H1 (cell line): Measurements from ENCODE around the gene ZFAND6.

Experiments used
- BCL11A ChIP-seq, 2 experiments: IDR thresholded peaks; one replicate each; pipeline ENCODE4 v1.6.1; 2011; ENCODE audit warnings: low read depth in 2 of 2, low read length in 2 of 2, mild to moderate bottlenecking in 2 of 2
- CBX5 ChIP-seq: fragments of 300-800, 300-1000 bp; sonication (generic); IDR thresholded peaks from 2 replicates; pipeline ENCODE4 v1.7.1; 2016; ENCODE audit warnings: antibody characterized with exemption, low read length, low read depth
- EGR1 ChIP-seq: IDR thresholded peaks from 2 replicates; pipeline ENCODE4 v1.6.1; 2011; ENCODE audit warnings: low read depth, low read length, borderline replicate concordance
- EP300 ChIP-seq, 2 experiments: IDR thresholded peaks; 1 replicate in 1 of 2; 2 replicates in 1 of 2; pipeline ENCODE4 v1.6.1; 2011 to 2012; ENCODE audit warnings: low read depth in 2 of 2, low read length in 2 of 2, mild to moderate bottlenecking in 2 of 2, borderline replicate concordance in 1 of 2, inconsistent platforms in 1 of 2, moderate library complexity in 1 of 2
- HDAC6 ChIP-seq: IDR thresholded peaks from one replicate; pipeline ENCODE4 v1.7.1; 2012; ENCODE audit warnings: low read depth, mild to moderate bottlenecking, inconsistent platforms, low read length, moderate library complexity
- POLR2A ChIP-seq, 2 experiments: IDR thresholded peaks; 1 replicate in 1 of 2; 2 replicates in 1 of 2; pipeline ENCODE4 v1.6.1; 2011; ENCODE audit warnings: low read depth in 2 of 2, low read length in 2 of 2, mild to moderate bottlenecking in 2 of 2; ENCODE audit errors: control extremely low read depth in 1 of 2
- POLR2AphosphoS5 ChIP-seq: IDR thresholded peaks from 2 replicates; pipeline ENCODE4 v1.6.1; 2011; ENCODE audit warnings: low read depth, low read length
- RAD21 ChIP-seq, 2 experiments: IDR thresholded peaks in 1 of 2; conservative IDR thresholded peaks in 1 of 2; 2 replicates each; pipeline ENCODE4 v1.6.1; 2011; ENCODE audit warnings: low read depth in 2 of 2, low read length in 2 of 2, improper control_type of control experiment in 1 of 2, inconsistent platforms in 1 of 2, mild to moderate bottlenecking in 1 of 2, moderate library complexity in 1 of 2
- RFX5 ChIP-seq: IDR thresholded peaks from 2 replicates; pipeline ENCODE4 v1.6.1; 2011; ENCODE audit warnings: low read depth, low read length, improper control_type of control experiment, borderline replicate concordance
- TAF1 ChIP-seq: IDR thresholded peaks from 2 replicates; pipeline ENCODE4 v1.6.1; 2011; ENCODE audit warnings: mild to moderate bottlenecking, low read depth, low read length
- TF ChIP-seq, protein P1 (sequence below), 3 experiments: IDR thresholded peaks; 1 replicate in 2 of 3; 2 replicates in 1 of 3; pipeline versions ENCODE4 v1.5.1 to v1.6.1; 2011; ENCODE audit warnings: low read length in 3 of 3, mild to moderate bottlenecking in 3 of 3, inconsistent platforms in 2 of 3, low read depth in 1 of 3, moderate library complexity in 1 of 3; ENCODE audit not compliant: insufficient read depth in 1 of 3; ENCODE audit errors: control extremely low read depth in 1 of 3

DNA sequence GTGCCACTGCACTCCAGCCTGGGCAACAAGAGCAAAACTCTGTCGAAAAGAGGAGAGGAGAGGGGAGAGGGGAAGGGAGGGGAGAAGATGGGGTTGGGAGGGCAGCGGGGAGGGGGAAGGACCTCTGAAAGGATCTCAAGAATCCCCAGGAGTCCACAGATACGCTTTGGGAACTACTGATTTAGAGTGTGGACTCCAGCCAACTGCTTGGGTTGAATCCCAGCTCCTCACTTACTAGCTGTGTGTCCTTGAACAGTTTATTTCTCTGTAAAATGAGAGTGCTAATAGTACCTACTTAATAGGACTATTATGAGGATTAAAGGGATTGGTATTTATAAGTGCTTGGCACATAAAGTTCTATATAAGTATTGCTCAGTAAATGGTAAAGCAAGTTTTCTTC lies 48.3 kb downstream of the ZFAND6 start:
- TF ChIP-seq EGR1 (no peak), EP300 (IDR thresholded peaks at IDR 0.05; ENCODE audit: borderline replicate concordance in 1 of 2, low read depth in 2 of 2, low read length in 2 of 2) (no peak), HDAC6 (no peak), POLR2AphosphoS5 (no peak), BCL11A (IDR thresholded peaks at IDR 0.05; ENCODE audit: low read depth in 2 of 2, low read length in 2 of 2) (no peak), RFX5 (no peak), POLR2A (IDR thresholded peaks at IDR 0.05; ENCODE audit: control extremely low read depth in 1 of 2, low read depth in 2 of 2, low read length in 2 of 2) (no peak), RAD21 (IDR thresholded peaks at IDR 0.05 in 1 of 2, conservative IDR thresholded peaks at IDR 0.05 in 1 of 2; ENCODE audit: low read depth in 2 of 2, low read length in 2 of 2) (no peak), TAF1 (no peak), CBX5 (no peak)
- TF ChIP-seq, protein P1, sequence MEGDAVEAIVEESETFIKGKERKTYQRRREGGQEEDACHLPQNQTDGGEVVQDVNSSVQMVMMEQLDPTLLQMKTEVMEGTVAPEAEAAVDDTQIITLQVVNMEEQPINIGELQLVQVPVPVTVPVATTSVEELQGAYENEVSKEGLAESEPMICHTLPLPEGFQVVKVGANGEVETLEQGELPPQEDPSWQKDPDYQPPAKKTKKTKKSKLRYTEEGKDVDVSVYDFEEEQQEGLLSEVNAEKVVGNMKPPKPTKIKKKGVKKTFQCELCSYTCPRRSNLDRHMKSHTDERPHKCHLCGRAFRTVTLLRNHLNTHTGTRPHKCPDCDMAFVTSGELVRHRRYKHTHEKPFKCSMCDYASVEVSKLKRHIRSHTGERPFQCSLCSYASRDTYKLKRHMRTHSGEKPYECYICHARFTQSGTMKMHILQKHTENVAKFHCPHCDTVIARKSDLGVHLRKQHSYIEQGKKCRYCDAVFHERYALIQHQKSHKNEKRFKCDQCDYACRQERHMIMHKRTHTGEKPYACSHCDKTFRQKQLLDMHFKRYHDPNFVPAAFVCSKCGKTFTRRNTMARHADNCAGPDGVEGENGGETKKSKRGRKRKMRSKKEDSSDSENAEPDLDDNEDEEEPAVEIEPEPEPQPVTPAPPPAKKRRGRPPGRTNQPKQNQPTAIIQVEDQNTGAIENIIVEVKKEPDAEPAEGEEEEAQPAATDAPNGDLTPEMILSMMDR (IDR thresholded peaks at IDR 0.05; ENCODE audit: control extremely low read depth in 1 of 3, insufficient read depth in 1 of 3, low read depth in 1 of 3, low read length in 3 of 3) = no peak
